Measurements from ENCODE around the gene HERPUD2. TPM values are rescaled to one million over a fixed set of nuclear protein-coding genes. Genes with fewer than 3 reads are reported as not detected.
"Not testable (repeated sequence)": the region's sequence is repeated elsewhere in the genome, so short reads cannot be mapped to it uniquely, and the experiment has no call there.

HERPUD2 gene
- total RNA-seq, 2 donors from 2014 or later = 24.2 to 30.1 TPM

GRCh38 chr7:35691827-35692307, 3.1 kb downstream of the HERPUD2 start:
- H3K4me3 ChIP-seq (ENCODE audit: low read length) = peak overlapping the region; percentile 97
- Mint-ChIP-seq H3K27me3 (ENCODE audit: insufficient read depth) (peaks cover 28% of the 10 kb centered on the region), H3K27ac (no peak overlapping the region), H3K9me3 (peaks cover 20% of the 10 kb centered on the region), H3K4me3 (peak overlapping the region; percentile 90), H3K36me3 (ENCODE audit: low read depth) (peaks cover 31% of the 10 kb centered on the region), H3K4me1 (peaks cover 37% of the 10 kb centered on the region)
- peaks cover 3% of the 10 kb centered on the region for H3K9me3 ChIP-seq (ENCODE audit: control insufficient read depth, low read length)
- no peak for DNase-seq
- H3K4me1 ChIP-seq (ENCODE audit: control insufficient read depth, insufficient read depth, low read length) = no peaks in the 10 kb centered on the region
- H3K36me3 ChIP-seq (ENCODE audit: control insufficient read depth, insufficient read depth, low read length) = peaks cover 5% of the 10 kb centered on the region
- 83 to 88% methylated on average over 1 to 6 of the region's 6 CpGs for WGBS, 2 experiments (ENCODE audit: insufficient coverage in 1 of 2, insufficient read length in 1 of 2)
- H3K9ac ChIP-seq (ENCODE audit: extremely low read depth, low read length, poor library complexity, severe bottlenecking) = no peak overlapping the region
- TF ChIP-seq CTCF (conservative IDR thresholded peaks at IDR 0.05) = no peak
- no peaks in the 10 kb centered on the region for H3K27me3 ChIP-seq (ENCODE audit: control insufficient read depth, insufficient read depth, low read length, poor library complexity, severe bottlenecking)
- no peak overlapping the region for H3K27ac ChIP-seq (ENCODE audit: low read depth, low read length)

- no peak for TF ChIP-seq CTCF (conservative IDR thresholded peaks at IDR 0.05)
- Histone ChIP-seq H3K36me3 (ENCODE audit: control insufficient read depth, insufficient read depth, low read length) (peaks cover 5% of the 10 kb centered on the region), H3K4me1 (ENCODE audit: control insufficient read depth, insufficient read depth, low read length) (no peaks in the 10 kb centered on the region), H3K27me3 (ENCODE audit: control insufficient read depth, insufficient read depth, low read length, poor library complexity, severe bottlenecking) (no peaks in the 10 kb centered on the region), H3K9me3 (ENCODE audit: control insufficient read depth, low read length) (peaks cover 4% of the 10 kb centered on the region), H3K27ac (ENCODE audit: low read depth, low read length) (no peak overlapping the region), H3K9ac (ENCODE audit: extremely low read depth, low read length, poor library complexity, severe bottlenecking) (no peak overlapping the region), H3K4me3 (ENCODE audit: low read length) (peak overlapping the region; percentile 97)
- no peak for DNase-seq
- no peak overlapping the region for H3K27ac Mint-ChIP-seq
- peaks cover 22% of the 10 kb centered on the region for H3K9me3 Mint-ChIP-seq
- 100% methylated on average over 1 of the region's 1 CpG for WGBS, 2 experiments (ENCODE audit: insufficient coverage in 1 of 2, insufficient read length in 1 of 2)
- peaks cover 37% of the 10 kb centered on the region for H3K4me1 Mint-ChIP-seq
- H3K27me3 Mint-ChIP-seq (ENCODE audit: insufficient read depth) = peaks cover 28% of the 10 kb centered on the region
- peak overlapping the region; percentile 90 for H3K4me3 Mint-ChIP-seq
- peaks cover 33% of the 10 kb centered on the region for H3K36me3 Mint-ChIP-seq (ENCODE audit: low read depth)
Measured at GRCh38 chr7:35691366-35691765, 3.6 kb downstream of the HERPUD2 start.

- not testable (repeated sequence) for DNase-seq; H3K9me3 ChIP-seq (ENCODE audit: control insufficient read depth, low read length); H3K4me3 Mint-ChIP-seq; H3K9ac ChIP-seq (ENCODE audit: extremely low read depth, low read length, poor library complexity, severe bottlenecking); H3K27me3 ChIP-seq (ENCODE audit: control insufficient read depth, insufficient read depth, low read length, poor library complexity, severe bottlenecking); H3K36me3 ChIP-seq (ENCODE audit: control insufficient read depth, insufficient read depth, low read length); H3K27ac ChIP-seq (ENCODE audit: low read depth, low read length); H3K27ac Mint-ChIP-seq; H3K4me1 ChIP-seq (ENCODE audit: control insufficient read depth, insufficient read depth, low read length)
- H3K36me3 Mint-ChIP-seq (ENCODE audit: low read depth) = peaks cover 34% of the 10 kb centered on the region
- peaks cover 28% of the 10 kb centered on the region for H3K27me3 Mint-ChIP-seq (ENCODE audit: insufficient read depth)
- peak overlapping the region; percentile 97 for H3K4me3 ChIP-seq (ENCODE audit: low read length)
- H3K9me3 Mint-ChIP-seq = peaks cover 22% of the 10 kb centered on the region
- 96 to 98% methylated on average over 8 to 10 of the region's 10 CpGs for WGBS, 2 experiments (ENCODE audit: insufficient coverage in 1 of 2, insufficient read length in 1 of 2)
- peaks cover 35% of the 10 kb centered on the region for H3K4me1 Mint-ChIP-seq
Measured at GRCh38 chr7:35690614-35691013, 4.3 kb downstream of the HERPUD2 start.

- 97 to 100% methylated on average over 1 to 4 of the region's 5 CpGs for WGBS, 2 experiments (ENCODE audit: insufficient coverage in 1 of 2, insufficient read length in 1 of 2)
- no peak overlapping the region for H3K27ac Mint-ChIP-seq
Measured at GRCh38 chr7:35685781-35686180, 9.2 kb downstream of the HERPUD2 start.

More at GRCh38 chr7:35685781-35686180, 9.2 kb downstream of the HERPUD2 start:
- peaks cover 3% of the 10 kb centered on the region for H3K27me3 Mint-ChIP-seq (ENCODE audit: insufficient read depth)
- H3K27me3 ChIP-seq (ENCODE audit: control insufficient read depth, insufficient read depth, low read length, poor library complexity, severe bottlenecking) = no peaks in the 10 kb centered on the region
- H3K9me3 ChIP-seq (ENCODE audit: control insufficient read depth, low read length) = peaks cover 17% of the 10 kb centered on the region
- H3K4me1 ChIP-seq (ENCODE audit: control insufficient read depth, insufficient read depth, low read length) = no peaks in the 10 kb centered on the region
- H3K27ac ChIP-seq (ENCODE audit: low read depth, low read length) = no peak overlapping the region
- TF ChIP-seq CTCF (conservative IDR thresholded peaks at IDR 0.05) = no peak
- H3K36me3 ChIP-seq (ENCODE audit: control insufficient read depth, insufficient read depth, low read length) = peaks cover 6% of the 10 kb centered on the region
- no peak overlapping the region for H3K9ac ChIP-seq (ENCODE audit: extremely low read depth, low read length, poor library complexity, severe bottlenecking)
- H3K4me3 Mint-ChIP-seq = no peak overlapping the region
- peaks cover 12% of the 10 kb centered on the region for H3K9me3 Mint-ChIP-seq
- H3K4me3 ChIP-seq (ENCODE audit: low read length) = no peak overlapping the region
- H3K36me3 Mint-ChIP-seq (ENCODE audit: low read depth) = peaks cover 37% of the 10 kb centered on the region
- no peak for DNase-seq
- peaks cover 12% of the 10 kb centered on the region for H3K4me1 Mint-ChIP-seq
